Measurements from ENCODE around the gene ADGB. TPM values are rescaled to one million over a fixed set of nuclear protein-coding genes. Genes with fewer than 3 reads are reported as not detected.

ADGB gene
- total RNA-seq, 2 experiments from 2014 or later: not detected

DNA sequence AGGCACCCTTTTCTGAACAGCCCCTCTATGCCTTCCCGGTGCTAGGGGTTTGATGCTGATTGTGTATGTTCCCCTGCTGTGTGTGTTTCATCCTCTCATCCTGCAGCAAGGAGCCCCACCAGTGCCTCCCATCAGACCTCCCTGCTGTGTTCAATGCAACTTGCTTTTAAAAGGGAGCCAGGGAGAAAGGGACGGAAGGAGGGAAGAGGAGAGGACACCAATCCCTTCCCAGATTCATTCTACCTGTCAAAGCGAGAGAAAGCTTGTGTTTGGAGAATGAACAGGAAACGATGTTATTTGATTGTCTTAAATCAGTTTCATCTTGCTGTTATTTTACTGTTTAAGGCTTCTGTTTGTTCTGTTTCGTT is 259.2 kb downstream of the ADGB start:
- CTCF ChIA-PET (ENCODE audit: unreplicated experiment): no interaction called here

GRCh38 chr6:146859206-146859605 is 260.4 kb downstream of the ADGB start:
- Histone ChIP-seq H3K4me2 (ENCODE audit: low read length) (no peak overlapping the region), H3K4me3 (ENCODE audit: low read depth, low read length, poor library complexity, severe bottlenecking) (no peak overlapping the region), H3K79me2 (ENCODE audit: insufficient read depth, low read depth, low read length) (no peaks in the 10 kb centered on the region), H3K27ac (ENCODE audit: low read depth, low read length, poor library complexity, severe bottlenecking) (no peak overlapping the region), H3K36me3 (ENCODE audit: insufficient read depth, low read length) (no peaks in the 10 kb centered on the region), H3K9me3 (ENCODE audit: low read length) (no peaks in the 10 kb centered on the region), H2AFZ (ENCODE audit: low read length) (no peak overlapping the region), H3K4me1 (ENCODE audit: insufficient read depth, low read length, poor library complexity, severe bottlenecking) (no peaks in the 10 kb centered on the region), H4K20me1 (ENCODE audit: insufficient read depth, low read length) (no peaks in the 10 kb centered on the region), H3K9me2 (ENCODE audit: insufficient read depth, low read length) (no peaks in the 10 kb centered on the region)
- BruUV-seq (replicated peaks): no TSS peak
- CTCF ChIA-PET (ENCODE audit: unreplicated experiment): no interaction called here
- POLR2A ChIA-PET: no interaction called here
- TF ChIP-seq, protein P1, sequence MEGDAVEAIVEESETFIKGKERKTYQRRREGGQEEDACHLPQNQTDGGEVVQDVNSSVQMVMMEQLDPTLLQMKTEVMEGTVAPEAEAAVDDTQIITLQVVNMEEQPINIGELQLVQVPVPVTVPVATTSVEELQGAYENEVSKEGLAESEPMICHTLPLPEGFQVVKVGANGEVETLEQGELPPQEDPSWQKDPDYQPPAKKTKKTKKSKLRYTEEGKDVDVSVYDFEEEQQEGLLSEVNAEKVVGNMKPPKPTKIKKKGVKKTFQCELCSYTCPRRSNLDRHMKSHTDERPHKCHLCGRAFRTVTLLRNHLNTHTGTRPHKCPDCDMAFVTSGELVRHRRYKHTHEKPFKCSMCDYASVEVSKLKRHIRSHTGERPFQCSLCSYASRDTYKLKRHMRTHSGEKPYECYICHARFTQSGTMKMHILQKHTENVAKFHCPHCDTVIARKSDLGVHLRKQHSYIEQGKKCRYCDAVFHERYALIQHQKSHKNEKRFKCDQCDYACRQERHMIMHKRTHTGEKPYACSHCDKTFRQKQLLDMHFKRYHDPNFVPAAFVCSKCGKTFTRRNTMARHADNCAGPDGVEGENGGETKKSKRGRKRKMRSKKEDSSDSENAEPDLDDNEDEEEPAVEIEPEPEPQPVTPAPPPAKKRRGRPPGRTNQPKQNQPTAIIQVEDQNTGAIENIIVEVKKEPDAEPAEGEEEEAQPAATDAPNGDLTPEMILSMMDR (conservative IDR thresholded peaks at IDR 0.05; ENCODE audit: low read length): no peak
- no peak for TF ChIP-seq EZH2phosphoT487 (IDR thresholded peaks at IDR 0.05; ENCODE audit: borderline replicate concordance, low read depth, low read length)
- DNase-seq (ENCODE audit: low spot score): no peak
- intact Hi-C loops (cut with micrococcal nuclease; ENCODE audit: unreplicated experiment): no loop called here

More for the DNA sequence above, 259.2 kb downstream of the ADGB start:
- Histone ChIP-seq H3K9me3 (ENCODE audit: low read length) (no peaks in the 10 kb centered on the region), H3K79me2 (ENCODE audit: insufficient read depth, low read depth, low read length) (no peaks in the 10 kb centered on the region), H3K4me1 (ENCODE audit: insufficient read depth, low read length, poor library complexity, severe bottlenecking) (no peaks in the 10 kb centered on the region), H3K4me3 (ENCODE audit: low read depth, low read length, poor library complexity, severe bottlenecking) (no peak overlapping the region), H2AFZ (ENCODE audit: low read length) (no peak overlapping the region), H3K9me2 (ENCODE audit: insufficient read depth, low read length) (no peaks in the 10 kb centered on the region), H4K20me1 (ENCODE audit: insufficient read depth, low read length) (no peaks in the 10 kb centered on the region), H3K36me3 (ENCODE audit: insufficient read depth, low read length) (no peaks in the 10 kb centered on the region), H3K4me2 (ENCODE audit: low read length) (no peak overlapping the region), H3K27ac (ENCODE audit: low read depth, low read length, poor library complexity, severe bottlenecking) (no peak overlapping the region)
- intact Hi-C loops (cut with micrococcal nuclease; ENCODE audit: unreplicated experiment): loop anchor here (1.0 kb wide), 1 partner anchor 427 kb away; no protein-coding TSS in a partner anchor
- POLR2A ChIA-PET: no interaction called here
- BruUV-seq (replicated peaks): no TSS peak
- no peak for DNase-seq (ENCODE audit: low spot score)
- TF ChIP-seq, protein P1 (conservative IDR thresholded peaks at IDR 0.05; ENCODE audit: low read length): no peak
- TF ChIP-seq EZH2phosphoT487 (IDR thresholded peaks at IDR 0.05; ENCODE audit: borderline replicate concordance, low read depth, low read length): no peak

DNA sequence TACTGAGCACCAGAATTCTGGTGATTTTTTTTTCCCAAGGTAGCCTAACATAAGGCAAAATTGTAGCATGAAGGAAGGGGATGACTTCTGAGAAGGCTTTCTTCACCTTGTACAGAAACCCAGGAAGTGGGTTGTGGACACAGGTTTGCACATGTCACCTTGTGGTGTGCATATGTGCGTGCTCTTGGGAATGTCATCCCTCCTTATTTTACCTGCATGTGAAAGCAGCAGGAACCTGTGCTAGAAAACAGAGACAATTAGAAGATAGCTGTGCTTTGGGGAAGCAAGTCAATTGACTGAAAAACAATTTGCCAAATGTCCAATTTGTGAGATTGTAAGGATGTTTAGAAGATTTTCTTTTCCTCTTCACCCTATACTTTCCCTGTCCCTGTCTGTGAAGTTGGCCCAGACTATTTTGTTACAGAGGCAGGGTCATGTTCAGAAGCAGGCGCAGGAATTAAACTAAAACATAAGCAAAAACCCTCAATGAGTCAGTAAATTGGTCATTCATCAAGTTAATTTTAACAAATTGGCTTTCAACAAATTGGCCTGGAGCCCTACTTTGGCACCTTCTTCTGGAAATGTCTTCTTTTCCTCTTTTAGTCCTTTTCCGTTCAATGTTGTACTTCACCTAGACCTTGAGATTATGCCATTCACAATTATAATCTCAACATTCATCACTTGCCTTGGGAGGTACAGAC is 261.2 kb downstream of the ADGB start:
- no peak overlapping the region for H3K4me2 ChIP-seq (ENCODE audit: low read length)
- no peak overlapping the region for H2AFZ ChIP-seq (ENCODE audit: low read length)
- ChIA-PET CTCF (ENCODE audit: unreplicated experiment) (no interaction called here), POLR2A (no interaction called here)
- no TSS peak for BruUV-seq (replicated peaks)
- no peaks in the 10 kb centered on the region for H3K79me2 ChIP-seq (ENCODE audit: insufficient read depth, low read depth, low read length)
- no peaks in the 10 kb centered on the region for H3K9me2 ChIP-seq (ENCODE audit: insufficient read depth, low read length)
- intact Hi-C loops (cut with micrococcal nuclease; ENCODE audit: unreplicated experiment): no loop called here
- no peak overlapping the region for H3K27ac ChIP-seq (ENCODE audit: low read depth, low read length, poor library complexity, severe bottlenecking)
- no peak for DNase-seq (ENCODE audit: low spot score)
- no peaks in the 10 kb centered on the region for H3K9me3 ChIP-seq (ENCODE audit: low read length)
- no peaks in the 10 kb centered on the region for H4K20me1 ChIP-seq (ENCODE audit: insufficient read depth, low read length)
- no peaks in the 10 kb centered on the region for H3K36me3 ChIP-seq (ENCODE audit: insufficient read depth, low read length)
- H3K4me3 ChIP-seq (ENCODE audit: low read depth, low read length, poor library complexity, severe bottlenecking): no peak overlapping the region
- TF ChIP-seq, protein P1 (conservative IDR thresholded peaks at IDR 0.05; ENCODE audit: low read length): no peak
- no peak for TF ChIP-seq EZH2phosphoT487 (IDR thresholded peaks at IDR 0.05; ENCODE audit: borderline replicate concordance, low read depth, low read length)
- H3K4me1 ChIP-seq (ENCODE audit: insufficient read depth, low read length, poor library complexity, severe bottlenecking): no peaks in the 10 kb centered on the region

All from OCI-LY7 (cell line).